HepG2 (cell line): Measurements from ENCODE around the gene ELOVL7. TPM values are rescaled to one million over a fixed set of nuclear protein-coding genes. Genes with fewer than 3 reads are reported as not detected.
"Not testable (repeated sequence)": the region's sequence is repeated elsewhere in the genome, so short reads cannot be mapped to it uniquely, and the experiment has no call there.

Source experiments
- ATAC-seq: fragments of 200-7000 bp; cut with Tn5 transposase; 3 replicates; pipeline ENCODE4 v1.9.1; 2020; ENCODE audit warnings: mild to moderate bottlenecking, moderate library complexity
- BruUV-seq: library from RNA; stranded (reverse); fragments of 400-500 nt; replicated peaks from 2 replicates; lab custom pipeline; 2021; lab: Mats Ljungman, UMichigan
- CTCF ChIA-PET: fragments of 300-600 bp; formaldehyde crosslinking; extraction: SDS; loops from one replicate; lab custom pipeline; 2021; ENCODE audit warnings: low total read pairs, inconsistent platforms, low intra/inter-chr PET ratio; lab: Yijun Ruan, JAX
- POLR2A ChIA-PET: fragments of 350-600 bp; sonication (Branson Sonifier 250); formaldehyde crosslinking; loops from one replicate; lab custom pipeline; 2020; ENCODE audit warnings: antibody characterized with exemption, inconsistent platforms; lab: Yijun Ruan, JAX
- DNase-seq: peaks from one replicate; pipeline ENCODE4 v3.0.0-alpha.2; 2015; ENCODE audit warnings: low spot score
- FAIRE-seq: peaks from 3 replicates; lab custom pipeline; 2011; peaks lifted over from hg19 to GRCh38; lab: Jason Lieb, UNC
- H2AFZ ChIP-seq: one replicate; pipeline ENCODE4 v1.6.1; 2011; ENCODE audit warnings: low read length, inconsistent platforms
- H3K27ac ChIP-seq: fragments of 300-600 bp; 3 replicates; pipeline ENCODE4 v1.8.0; 2011; ENCODE audit warnings: mixed run types, mild to moderate bottlenecking, mixed read lengths, low read length, inconsistent platforms; ENCODE audit not compliant: insufficient read depth; ENCODE audit errors: extremely low read length
- H3K27me3 ChIP-seq, 2 experiments: fragments of 200-600 bp in 1 of 2; 2 replicates in 1 of 2; 3 replicates in 1 of 2; pipeline versions ENCODE4 v1.6.0 to v1.8.0; 2011; ENCODE audit warnings: low read length in 2 of 2, mild to moderate bottlenecking in 2 of 2, moderate library complexity in 2 of 2, inconsistent platforms in 1 of 2; ENCODE audit not compliant: insufficient read depth in 2 of 2, control insufficient read depth in 1 of 2
- H3K36me3 ChIP-seq, 2 experiments: fragments of 200-600 bp in 1 of 2; replicated peaks in 1 of 2; 2 replicates in 1 of 2; 3 replicates in 1 of 2; pipeline versions ENCODE4 v1.5.1 to v1.8.0; 2011; ENCODE audit warnings: low read length in 2 of 2, inconsistent platforms in 1 of 2; ENCODE audit not compliant: insufficient read depth in 2 of 2, control insufficient read depth in 1 of 2
- H3K4me1 ChIP-seq: 2 replicates; pipeline ENCODE4 v1.5.1; 2012; ENCODE audit warnings: low read length, inconsistent platforms; ENCODE audit not compliant: insufficient read depth
- H3K4me2 ChIP-seq: 2 replicates; pipeline ENCODE4 v1.6.0; 2011; ENCODE audit warnings: low read depth, low read length, inconsistent platforms
- H3K4me3 ChIP-seq, 3 experiments: fragments of 200-600 bp in 1 of 3; sonication (generic), shearing (Covaris generic) in 1 of 3; replicated peaks in 1 of 3; 2 replicates each; pipeline ENCODE4 v1.5.1; 2011 to 2016; ENCODE audit warnings: low read length in 3 of 3, inconsistent platforms in 2 of 3, low read depth in 2 of 3, mild to moderate bottlenecking in 2 of 3, control low read depth in 1 of 3, mixed read lengths in 1 of 3; ENCODE audit not compliant: insufficient read depth in 1 of 3
- H3K79me2 ChIP-seq: one replicate; pipeline ENCODE4 v1.6.1; 2011; ENCODE audit warnings: low read length, inconsistent platforms; ENCODE audit not compliant: insufficient read depth
- H3K9ac ChIP-seq: 2 replicates; pipeline ENCODE4 v1.6.0; 2011; ENCODE audit warnings: mild to moderate bottlenecking, low read depth, low read length, inconsistent platforms; ENCODE audit not compliant: insufficient read depth
- H3K9me3 ChIP-seq: 2 replicates; pipeline ENCODE4 v1.5.1; 2012; ENCODE audit warnings: mild to moderate bottlenecking, low read length
- H4K20me1 ChIP-seq: 2 replicates; pipeline ENCODE4 v1.6.0; 2011; ENCODE audit warnings: inconsistent platforms, mild to moderate bottlenecking, low read length, moderate library complexity; ENCODE audit not compliant: insufficient read depth
- DNMT3B ChIP-seq: conservative IDR thresholded peaks from 2 replicates; pipeline ENCODE4 v1.6.1; 2016; ENCODE audit warnings: missing biosample characterization, control low read depth
- FOXA1 ChIP-seq, 2 experiments: fragments of 450-650 bp in 1 of 2; sonication (generic) in 1 of 2; formaldehyde crosslinking in 1 of 2; IDR thresholded peaks; 2 replicates each; pipeline versions ENCODE4 v1.4.0 to v1.6.1; 2016 to 2020; ENCODE audit warnings: missing genetic modification reagents in 1 of 2
- FOXA3 ChIP-seq: IDR thresholded peaks from 2 replicates; pipeline ENCODE4 v1.6.1; 2016; ENCODE audit warnings: missing genetic modification reagents, missing compliant biosample characterization
- FOXK1 ChIP-seq: sonication (generic); formaldehyde crosslinking; IDR thresholded peaks from 2 replicates; pipeline ENCODE4 v1.4.0; 2020; ENCODE audit warnings: low read depth, missing genetic modification reagents, borderline replicate concordance
- NCOA2 ChIP-seq: sonication (generic); formaldehyde crosslinking; IDR thresholded peaks from 2 replicates; pipeline ENCODE4 v1.8.0; 2022; ENCODE audit warnings: inconsistent platforms
- ZNF136 ChIP-seq: sonication (generic); formaldehyde crosslinking; IDR thresholded peaks from 2 replicates; pipeline ENCODE4 v1.8.1; 2022; ENCODE audit warnings: low read depth, mild to moderate bottlenecking, moderate library complexity, missing genetic modification reagents
- ZNF17 ChIP-seq: sonication (generic); formaldehyde crosslinking; IDR thresholded peaks from 2 replicates; pipeline ENCODE4 v1.5.0; 2020; ENCODE audit warnings: mild to moderate bottlenecking, missing genetic modification reagents
- ZNF251 ChIP-seq: sonication (generic); formaldehyde crosslinking; IDR thresholded peaks from 2 replicates; pipeline ENCODE4 v1.9.0; 2021; ENCODE audit warnings: mild to moderate bottlenecking, missing genetic modification reagents
- ZNF33A ChIP-seq: sonication (generic); formaldehyde crosslinking; IDR thresholded peaks from 2 replicates; pipeline ENCODE4 v1.5.1; 2020; ENCODE audit warnings: missing genetic modification reagents, mild to moderate bottlenecking, moderate library complexity, borderline replicate concordance
- ZNF550 ChIP-seq: sonication (generic); formaldehyde crosslinking; IDR thresholded peaks from 2 replicates; pipeline ENCODE4 v1.4.0; 2020; ENCODE audit warnings: mild to moderate bottlenecking, missing genetic modification reagents, borderline replicate concordance
- ZNF598 ChIP-seq: sonication (generic); formaldehyde crosslinking; IDR thresholded peaks from 2 replicates; pipeline ENCODE4 v1.5.1; 2020; ENCODE audit warnings: mild to moderate bottlenecking, missing genetic modification reagents, borderline replicate concordance
- ZNF607 ChIP-seq: sonication (generic); formaldehyde crosslinking; IDR thresholded peaks from 2 replicates; pipeline ENCODE4 v1.5.1; 2020; ENCODE audit warnings: missing genetic modification reagents, mild to moderate bottlenecking, borderline replicate concordance
- ZNF660 ChIP-seq: sonication (generic); formaldehyde crosslinking; IDR thresholded peaks from 2 replicates; pipeline ENCODE4 v1.5.1; 2020; ENCODE audit warnings: mild to moderate bottlenecking, low read depth, missing genetic modification reagents, borderline replicate concordance
- WGBS: methylation state at CpG from one replicate; pipeline ENCODE4 v1.1.6; 2017; ENCODE audit warnings: low lambda C conversion rate; 5-methylcytosine and 5-hydroxymethylcytosine counted together
- in situ Hi-C: cut with HindIII; loops from 2 replicates; pipeline ENCODE4 v1.10.0; 2017; ENCODE audit warnings: low pct_unique_long_range_greater_than_20kb; ENCODE audit not compliant: extremely low pct_ligation_motif_present
- intact Hi-C: fragments of 100-400 bp; cut with micrococcal nuclease; formaldehyde crosslinking; loops from one replicate; pipeline ENCODE4 v1.10.0; 2022; ENCODE audit not compliant: unreplicated experiment
- polyA plus RNA-seq, 8 experiments: library from polyadenylated mRNA; depleted of rRNA in 3 of 8; stranded (reverse) in 7 of 8; unstranded in 1 of 8; fragments of >200 nt; fragmentation: Illumina TruSeq in 4 of 8; extraction: Trizol in 4 of 8; gene quantifications; 2 replicates each; pipeline versions ENCODE4 v1.2.1 to v1.2.3, GENCODE V29; 2011 to 2016; ENCODE audit warnings: low read depth in 4 of 8, missing spikeins in 1 of 8, mixed read lengths in 1 of 8; ENCODE audit not compliant: insufficient read depth in 1 of 8
- total RNA-seq, 5 experiments: library from RNA; depleted of rRNA; stranded (reverse); fragments of >200 nt; fragmentation: Illumina TruSeq; extraction: Trizol; gene quantifications; 2 replicates each; pipeline ENCODE4 v1.2.3, GENCODE V29; 2016; ENCODE audit warnings: low read depth in 1 of 5
- TF ChIP-seq, protein P1 (sequence below): sonication (generic); formaldehyde crosslinking; IDR thresholded peaks from 2 replicates; pipeline ENCODE4 v1.5.1; 2020; ENCODE audit warnings: mild to moderate bottlenecking, missing genetic modification reagents, moderate library complexity

Gene ELOVL7
- total and polyA plus RNA-seq, 2 of the 13 experiments (the other 11 are each of a cell fraction or from before 2014, with no cell fraction given) = 4.5 to 7.3 TPM

DNA sequence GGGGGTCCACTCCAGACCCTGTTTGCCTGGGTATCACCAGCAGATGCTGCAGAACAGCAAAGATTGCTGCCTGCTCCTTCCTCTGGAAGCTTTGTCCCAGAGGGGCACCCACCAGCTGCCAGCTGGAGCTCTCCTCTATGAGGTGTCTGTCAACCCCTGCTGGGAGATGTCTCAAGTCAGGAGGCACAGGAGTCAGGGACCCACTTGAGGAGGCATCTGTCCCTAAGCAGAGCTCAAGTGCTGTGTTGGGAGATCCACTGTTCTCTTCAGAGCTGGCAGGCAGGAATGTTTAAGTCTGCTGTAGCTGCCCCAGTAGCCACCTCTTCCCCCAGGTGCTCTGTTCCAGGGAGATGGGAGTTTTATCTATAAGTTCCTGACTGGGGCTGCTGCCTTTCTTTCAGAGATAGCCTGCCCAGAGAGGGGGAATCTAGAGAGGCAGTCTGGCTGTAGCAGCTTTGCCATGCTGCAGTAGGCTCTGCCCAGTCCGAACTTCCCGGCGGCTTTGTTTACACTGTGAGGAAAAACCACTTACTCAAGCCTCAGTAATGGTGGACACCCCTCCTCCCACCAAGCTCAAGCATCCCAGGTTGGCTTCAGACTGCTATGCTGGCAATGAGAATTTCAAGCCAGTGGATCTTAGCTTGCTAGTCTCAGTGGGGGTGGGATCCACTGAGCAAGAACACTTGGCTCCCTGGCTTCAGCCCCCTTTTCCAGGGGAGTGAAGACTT, 128.7 kb downstream of the ELOVL7 start:
- DNase-seq; H4K20me1 ChIP-seq; H3K4me3 ChIP-seq; H3K36me3 ChIP-seq; H3K79me2 ChIP-seq; H2AFZ ChIP-seq; H3K4me1 ChIP-seq; FAIRE-seq; CTCF ChIA-PET; intact Hi-C loops; BruUV-seq; H3K27me3 ChIP-seq; H3K9ac ChIP-seq; H3K27ac ChIP-seq; H3K9me3 ChIP-seq; in situ Hi-C loops; TF ChIP-seq FOXA1 (IDR thresholded peaks at IDR 0.05): not testable (repeated sequence)
- peak; percentile 65 for ATAC-seq
- H3K4me2 ChIP-seq = peak overlapping the region; percentile 12; the same call in 1 of the 2 replicates
- 0 out of 2 replicates have a peak, but pooled peaks have one; percentile 15 for TF ChIP-seq FOXA3 (CRISPR knock-in tag)
- 0 out of 2 replicates have a peak, but pooled peaks have one; percentile 19 for TF ChIP-seq FOXA1 (CRISPR knock-in tag; IDR thresholded peaks at IDR 0.05)
- TF ChIP-seq ZNF17 (CRISPR knock-in tag) = 0 out of 2 replicates have a peak, but pooled peaks have one; percentile 75
- POLR2A ChIA-PET = interaction anchor here (1.4 kb wide), 1 partner anchor 15 kb away, joined by 4 read pairs; the partner anchor contains the start of gene DEPDC1B
- 0% methylated on average over 3 of the region's 3 CpGs for WGBS

DNA sequence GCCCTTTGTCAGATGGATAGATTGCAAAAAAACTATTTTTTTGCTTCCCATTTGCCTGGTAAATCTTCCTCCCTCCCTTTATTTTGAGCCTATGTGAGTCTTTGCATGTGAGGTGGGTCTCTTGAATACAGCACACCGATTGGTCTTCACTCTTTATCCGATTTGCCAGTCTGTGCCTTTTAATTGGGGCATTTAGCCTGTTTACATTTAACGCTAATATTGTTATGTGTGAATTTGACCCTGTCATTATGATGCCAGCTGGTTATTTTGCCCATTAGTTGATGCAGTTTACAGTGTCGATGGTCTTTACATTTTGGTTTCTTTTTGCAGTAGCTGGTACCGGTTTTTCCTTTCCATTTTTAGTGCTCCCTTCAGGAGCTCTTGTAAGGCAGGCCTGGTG, 131.1 kb downstream of the ELOVL7 start:
- Histone ChIP-seq H3K36me3 (no peaks in the 10 kb centered on the region), H3K4me2 (no peak overlapping the region; the same call in 1 of the 2 replicates), H3K9me3 (no peaks in the 10 kb centered on the region), H2AFZ (no peak overlapping the region), H3K4me1 (peaks cover 5% of the 10 kb centered on the region; the same call in 1 of the 2 replicates), H3K27ac (no peak overlapping the region), H3K27me3 (peaks cover 0 to 3% of the 10 kb centered on the region in 2 experiments; a peak in 1 of 5 replicates), H4K20me1 (no peaks in the 10 kb centered on the region), H3K79me2 (no peaks in the 10 kb centered on the region), H3K9ac (no peak overlapping the region), H3K4me3 (no peak overlapping the region)
- no peak for DNase-seq
- in situ Hi-C loops (no loop called here), intact Hi-C loops (no loop called here)
- ATAC-seq = no peak
- BruUV-seq = no TSS peak
- ChIA-PET POLR2A (no interaction called here), CTCF (no interaction called here)
- no peak for FAIRE-seq
- WGBS = 48% methylated on average over 5 of the region's 5 CpGs
- TF ChIP-seq NCOA2 (CRISPR knock-in tag) = no peak
- no peak for TF ChIP-seq ZNF598 (CRISPR knock-in tag)
- TF ChIP-seq ZNF251 (CRISPR knock-in tag) = no peak
- no peak for TF ChIP-seq ZNF607 (CRISPR knock-in tag)
- no peak for TF ChIP-seq FOXK1 (CRISPR knock-in tag)
- no peak for TF ChIP-seq ZNF136
- TF ChIP-seq, protein P1, sequence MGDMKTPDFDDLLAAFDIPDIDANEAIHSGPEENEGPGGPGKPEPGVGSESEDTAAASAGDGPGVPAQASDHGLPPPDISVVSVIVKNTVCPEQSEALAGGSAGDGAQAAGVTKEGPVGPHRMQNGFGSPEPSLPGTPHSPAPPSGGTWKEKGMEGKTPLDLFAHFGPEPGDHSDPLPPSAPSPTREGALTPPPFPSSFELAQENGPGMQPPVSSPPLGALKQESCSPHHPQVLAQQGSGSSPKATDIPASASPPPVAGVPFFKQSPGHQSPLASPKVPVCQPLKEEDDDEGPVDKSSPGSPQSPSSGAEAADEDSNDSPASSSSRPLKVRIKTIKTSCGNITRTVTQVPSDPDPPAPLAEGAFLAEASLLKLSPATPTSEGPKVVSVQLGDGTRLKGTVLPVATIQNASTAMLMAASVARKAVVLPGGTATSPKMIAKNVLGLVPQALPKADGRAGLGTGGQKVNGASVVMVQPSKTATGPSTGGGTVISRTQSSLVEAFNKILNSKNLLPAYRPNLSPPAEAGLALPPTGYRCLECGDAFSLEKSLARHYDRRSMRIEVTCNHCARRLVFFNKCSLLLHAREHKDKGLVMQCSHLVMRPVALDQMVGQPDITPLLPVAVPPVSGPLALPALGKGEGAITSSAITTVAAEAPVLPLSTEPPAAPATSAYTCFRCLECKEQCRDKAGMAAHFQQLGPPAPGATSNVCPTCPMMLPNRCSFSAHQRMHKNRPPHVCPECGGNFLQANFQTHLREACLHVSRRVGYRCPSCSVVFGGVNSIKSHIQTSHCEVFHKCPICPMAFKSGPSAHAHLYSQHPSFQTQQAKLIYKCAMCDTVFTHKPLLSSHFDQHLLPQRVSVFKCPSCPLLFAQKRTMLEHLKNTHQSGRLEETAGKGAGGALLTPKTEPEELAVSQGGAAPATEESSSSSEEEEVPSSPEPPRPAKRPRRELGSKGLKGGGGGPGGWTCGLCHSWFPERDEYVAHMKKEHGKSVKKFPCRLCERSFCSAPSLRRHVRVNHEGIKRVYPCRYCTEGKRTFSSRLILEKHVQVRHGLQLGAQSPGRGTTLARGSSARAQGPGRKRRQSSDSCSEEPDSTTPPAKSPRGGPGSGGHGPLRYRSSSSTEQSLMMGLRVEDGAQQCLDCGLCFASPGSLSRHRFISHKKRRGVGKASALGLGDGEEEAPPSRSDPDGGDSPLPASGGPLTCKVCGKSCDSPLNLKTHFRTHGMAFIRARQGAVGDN (CRISPR knock-in tag) = no peak
- no peak for TF ChIP-seq ZNF33A (CRISPR knock-in tag)
- TF ChIP-seq ZNF660 (CRISPR knock-in tag) = no peak
- no peak for TF ChIP-seq ZNF550 (CRISPR knock-in tag)
- no peak for TF ChIP-seq DNMT3B (CRISPR knock-in tag)
